Measurements from ENCODE around the gene ANOS1.

Gene ANOS1

GRCh38 chrX:8728932-8729535, 2.9 kb downstream of the ANOS1 start:
- Histone ChIP-seq H3K79me2 (ENCODE audit: insufficient read depth, low read length) (no peaks in the 10 kb centered on the region), H3K4me3 (ENCODE audit: low read depth in 1 of 2, low read length in 2 of 2) (no peak overlapping the region), H3K4me2 (ENCODE audit: insufficient read depth, low read length) (no peak overlapping the region), H3K36me3 (ENCODE audit: insufficient read depth, low read length) (no peaks in the 10 kb centered on the region), H4K20me1 (ENCODE audit: insufficient read depth, low read length) (no peaks in the 10 kb centered on the region), H2AFZ (ENCODE audit: low read depth, low read length) (no peak overlapping the region), H3K9ac (ENCODE audit: low read depth, low read length) (no peak overlapping the region), H3K9me3 (ENCODE audit: insufficient read depth, low read length, severe bottlenecking) (no peaks in the 10 kb centered on the region), H3K27ac (ENCODE audit: low read length) (no peak overlapping the region), H3K4me1 (ENCODE audit: insufficient read depth, low read length) (no peaks in the 10 kb centered on the region), H3K27me3 (ENCODE audit: insufficient read depth, low read length, poor library complexity) (no peaks in the 10 kb centered on the region)
- no peak for TF ChIP-seq EZH2 (IDR thresholded peaks at IDR 0.05; ENCODE audit: borderline replicate concordance, low read depth, low read length, severe bottlenecking)
- TF ChIP-seq, protein P1, sequence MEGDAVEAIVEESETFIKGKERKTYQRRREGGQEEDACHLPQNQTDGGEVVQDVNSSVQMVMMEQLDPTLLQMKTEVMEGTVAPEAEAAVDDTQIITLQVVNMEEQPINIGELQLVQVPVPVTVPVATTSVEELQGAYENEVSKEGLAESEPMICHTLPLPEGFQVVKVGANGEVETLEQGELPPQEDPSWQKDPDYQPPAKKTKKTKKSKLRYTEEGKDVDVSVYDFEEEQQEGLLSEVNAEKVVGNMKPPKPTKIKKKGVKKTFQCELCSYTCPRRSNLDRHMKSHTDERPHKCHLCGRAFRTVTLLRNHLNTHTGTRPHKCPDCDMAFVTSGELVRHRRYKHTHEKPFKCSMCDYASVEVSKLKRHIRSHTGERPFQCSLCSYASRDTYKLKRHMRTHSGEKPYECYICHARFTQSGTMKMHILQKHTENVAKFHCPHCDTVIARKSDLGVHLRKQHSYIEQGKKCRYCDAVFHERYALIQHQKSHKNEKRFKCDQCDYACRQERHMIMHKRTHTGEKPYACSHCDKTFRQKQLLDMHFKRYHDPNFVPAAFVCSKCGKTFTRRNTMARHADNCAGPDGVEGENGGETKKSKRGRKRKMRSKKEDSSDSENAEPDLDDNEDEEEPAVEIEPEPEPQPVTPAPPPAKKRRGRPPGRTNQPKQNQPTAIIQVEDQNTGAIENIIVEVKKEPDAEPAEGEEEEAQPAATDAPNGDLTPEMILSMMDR (IDR thresholded peaks at IDR 0.05; ENCODE audit: borderline replicate concordance, extremely low read depth, low read length, poor library complexity, severe bottlenecking): no peak
- ATAC-seq (ENCODE audit: insufficient read depth, low read depth) (no peak), DNase-seq (no peak)

- H3K4me3 ChIP-seq (ENCODE audit: low read depth in 1 of 2, low read length in 2 of 2): no peak overlapping the region
- no peak overlapping the region for H3K27ac ChIP-seq (ENCODE audit: low read length)
- no peak overlapping the region for H3K9ac ChIP-seq (ENCODE audit: low read depth, low read length)
- ATAC-seq (ENCODE audit: insufficient read depth, low read depth) (no peak), DNase-seq (no peak)
- TF ChIP-seq, protein P1 (IDR thresholded peaks at IDR 0.05; ENCODE audit: borderline replicate concordance, extremely low read depth, low read length, poor library complexity, severe bottlenecking): no peak
- TF ChIP-seq EZH2 (IDR thresholded peaks at IDR 0.05; ENCODE audit: borderline replicate concordance, low read depth, low read length, severe bottlenecking): no peak
- H3K9me3 ChIP-seq (ENCODE audit: insufficient read depth, low read length, severe bottlenecking): no peaks in the 10 kb centered on the region
- no peaks in the 10 kb centered on the region for H3K79me2 ChIP-seq (ENCODE audit: insufficient read depth, low read length)
- no peaks in the 10 kb centered on the region for H3K4me1 ChIP-seq (ENCODE audit: insufficient read depth, low read length)
- H4K20me1 ChIP-seq (ENCODE audit: insufficient read depth, low read length): no peaks in the 10 kb centered on the region
- no peaks in the 10 kb centered on the region for H3K27me3 ChIP-seq (ENCODE audit: insufficient read depth, low read length, poor library complexity)
- H3K4me2 ChIP-seq (ENCODE audit: insufficient read depth, low read length): no peak overlapping the region
- no peak overlapping the region for H2AFZ ChIP-seq (ENCODE audit: low read depth, low read length)
- H3K36me3 ChIP-seq (ENCODE audit: insufficient read depth, low read length): no peaks in the 10 kb centered on the region
Observed at GRCh38 chrX:8726031-8726652, 5.8 kb downstream of the ANOS1 start.

DNA sequence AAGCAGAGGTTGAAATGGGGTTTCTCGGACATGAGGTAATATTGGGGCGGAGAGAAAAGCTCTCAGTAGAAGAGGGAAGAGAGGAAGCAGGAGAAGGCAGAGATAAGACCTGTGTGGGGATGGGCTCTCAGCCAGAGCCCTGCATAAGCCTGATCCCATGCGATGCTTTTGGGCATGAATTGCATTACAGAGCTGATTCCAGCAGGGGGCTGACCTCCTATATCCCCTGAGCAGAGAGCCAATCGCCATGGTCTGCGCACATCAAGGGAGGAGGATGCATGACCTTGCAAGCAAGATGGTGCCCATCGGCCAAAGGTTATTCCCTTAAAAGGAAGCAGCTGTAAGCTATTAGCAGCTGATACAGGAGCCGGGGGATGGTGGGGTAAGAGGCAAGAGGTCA, 7.6 kb downstream of the ANOS1 start:
- TF ChIP-seq EZH2 (IDR thresholded peaks at IDR 0.05; ENCODE audit: borderline replicate concordance, low read depth, low read length, severe bottlenecking): no peak
- TF ChIP-seq, protein P1 (IDR thresholded peaks at IDR 0.05; ENCODE audit: borderline replicate concordance, extremely low read depth, low read length, poor library complexity, severe bottlenecking): no peak
- Histone ChIP-seq H3K4me3 (ENCODE audit: low read depth in 1 of 2, low read length in 2 of 2) (no peak overlapping the region), H3K79me2 (ENCODE audit: insufficient read depth, low read length) (no peaks in the 10 kb centered on the region), H3K27ac (ENCODE audit: low read length) (no peak overlapping the region), H3K9ac (ENCODE audit: low read depth, low read length) (no peak overlapping the region), H4K20me1 (ENCODE audit: insufficient read depth, low read length) (no peaks in the 10 kb centered on the region), H2AFZ (ENCODE audit: low read depth, low read length) (no peak overlapping the region), H3K27me3 (ENCODE audit: insufficient read depth, low read length, poor library complexity) (no peaks in the 10 kb centered on the region), H3K4me2 (ENCODE audit: insufficient read depth, low read length) (no peak overlapping the region), H3K36me3 (ENCODE audit: insufficient read depth, low read length) (no peaks in the 10 kb centered on the region), H3K4me1 (ENCODE audit: insufficient read depth, low read length) (no peaks in the 10 kb centered on the region), H3K9me3 (ENCODE audit: insufficient read depth, low read length, severe bottlenecking) (no peaks in the 10 kb centered on the region)
- no peak for ATAC-seq (ENCODE audit: insufficient read depth, low read depth)
- DNase-seq: no peak

All from DND-41 (cell line).